ENCODE data around the gene TOX4. TPM values are rescaled to one million over a fixed set of nuclear protein-coding genes. Genes with fewer than 3 reads are reported as not detected.

The TOX4 gene
- total RNA-seq, 1 donor from 2014 or later, result 75.2 TPM

DNA sequence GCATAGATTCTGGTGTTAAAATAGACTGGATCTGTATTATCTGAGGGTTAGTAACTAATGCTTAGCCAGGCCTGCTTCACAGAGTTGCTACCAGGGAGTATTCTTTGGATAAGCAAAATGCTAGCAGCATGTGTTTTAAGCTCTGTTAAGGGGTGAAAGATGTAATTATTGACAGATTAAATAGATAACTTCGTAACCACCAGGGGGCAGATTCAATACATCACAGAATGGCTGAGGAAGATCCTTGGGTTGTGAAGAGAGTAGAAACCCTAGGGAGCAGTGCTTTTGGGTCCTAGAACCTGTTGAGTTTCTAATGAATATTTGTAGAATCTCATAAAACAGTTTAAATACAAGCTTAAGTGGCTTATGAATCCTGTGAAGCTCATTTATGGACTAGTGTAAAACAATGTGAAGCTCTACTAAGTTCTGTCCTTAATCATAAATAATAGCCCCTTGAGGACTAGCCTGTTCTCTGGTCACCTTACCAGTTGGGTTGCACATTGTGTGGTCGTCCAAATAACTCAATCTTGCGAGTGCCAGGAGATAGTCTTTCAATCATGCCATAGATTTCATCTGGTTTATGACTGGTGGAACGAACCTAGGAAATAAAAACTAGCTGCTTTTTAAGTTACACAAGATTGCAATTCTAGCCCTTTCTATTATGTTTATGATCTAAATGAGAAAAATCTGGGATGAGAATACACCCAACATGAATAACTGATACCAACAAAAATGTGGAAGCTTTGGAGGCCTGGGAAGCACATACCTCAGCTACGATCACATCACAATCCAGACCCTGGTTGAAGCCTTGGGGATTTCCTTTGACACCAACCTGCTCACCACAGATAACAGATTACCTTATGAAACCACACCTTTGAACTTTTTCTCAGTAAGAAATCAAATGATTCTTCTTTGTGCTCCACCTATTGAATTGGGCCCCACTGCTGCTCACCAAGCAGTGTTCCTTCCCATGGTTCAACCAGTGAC, 21.8 kb downstream of the TOX4 start:
- no peak for DNase-seq (ENCODE audit: low spot score)
- intact Hi-C loops (cut with DNase I), result no loop called here

- no peak for DNase-seq (ENCODE audit: low spot score)
- intact Hi-C loops (cut with DNase I), result loop anchor here (5.0 kb wide), 1 partner anchor 56 kb away; no protein-coding TSS in a partner anchor
Measured at GRCh38 chr14:21501568-21501967, 24.6 kb downstream of the TOX4 start.

DNA sequence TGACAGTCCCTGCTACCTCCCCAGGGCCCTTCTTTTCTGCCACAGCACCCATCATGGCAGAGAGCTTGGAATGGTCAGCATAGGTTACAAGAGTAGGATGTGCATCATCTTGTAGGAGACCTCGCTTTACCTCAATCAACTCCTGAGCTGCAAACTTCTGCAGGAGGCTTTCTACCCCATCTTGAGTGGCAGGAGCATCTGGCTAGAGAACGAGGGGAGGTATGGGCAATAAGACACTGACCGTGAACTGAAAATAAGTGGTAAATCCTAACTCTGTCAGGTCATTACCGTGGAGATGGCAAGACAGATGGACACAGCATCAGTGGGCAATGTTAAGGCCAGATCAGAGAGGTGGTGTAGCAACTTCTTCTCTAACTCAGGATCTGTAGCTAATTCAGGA, 26.4 kb downstream of the TOX4 start:
- intact Hi-C loops (cut with DNase I), result loop anchor here (5.0 kb wide), 1 partner anchor 54 kb away; no protein-coding TSS in a partner anchor
- DNase-seq (ENCODE audit: low spot score), result no peak

GRCh38 chr14:21505012-21505553, 28.1 kb downstream of the TOX4 start:
- intact Hi-C loops (cut with DNase I), result no loop called here
- DNase-seq (ENCODE audit: low spot score), result no peak

DNA sequence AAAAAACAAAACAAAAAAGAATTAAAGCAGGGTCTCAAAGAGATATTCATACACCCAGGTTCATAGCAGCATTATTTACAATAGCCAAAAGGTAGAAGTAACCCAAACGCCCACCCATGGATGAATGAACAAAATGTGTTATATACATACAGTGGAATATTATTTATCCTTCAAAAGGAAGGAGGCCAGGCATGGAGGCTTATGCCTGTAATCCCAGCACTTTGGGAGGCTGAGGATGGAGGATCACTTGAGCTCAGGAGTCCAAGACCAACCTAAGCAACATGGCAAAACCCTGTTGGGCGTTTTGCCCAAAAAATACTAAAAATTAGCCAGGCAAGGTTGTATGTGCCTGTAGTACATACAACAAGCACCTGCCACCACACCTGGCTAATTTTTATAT, 29.6 kb downstream of the TOX4 start:
- intact Hi-C loops (cut with DNase I), result no loop called here
- no peak for DNase-seq (ENCODE audit: low spot score)

DNA sequence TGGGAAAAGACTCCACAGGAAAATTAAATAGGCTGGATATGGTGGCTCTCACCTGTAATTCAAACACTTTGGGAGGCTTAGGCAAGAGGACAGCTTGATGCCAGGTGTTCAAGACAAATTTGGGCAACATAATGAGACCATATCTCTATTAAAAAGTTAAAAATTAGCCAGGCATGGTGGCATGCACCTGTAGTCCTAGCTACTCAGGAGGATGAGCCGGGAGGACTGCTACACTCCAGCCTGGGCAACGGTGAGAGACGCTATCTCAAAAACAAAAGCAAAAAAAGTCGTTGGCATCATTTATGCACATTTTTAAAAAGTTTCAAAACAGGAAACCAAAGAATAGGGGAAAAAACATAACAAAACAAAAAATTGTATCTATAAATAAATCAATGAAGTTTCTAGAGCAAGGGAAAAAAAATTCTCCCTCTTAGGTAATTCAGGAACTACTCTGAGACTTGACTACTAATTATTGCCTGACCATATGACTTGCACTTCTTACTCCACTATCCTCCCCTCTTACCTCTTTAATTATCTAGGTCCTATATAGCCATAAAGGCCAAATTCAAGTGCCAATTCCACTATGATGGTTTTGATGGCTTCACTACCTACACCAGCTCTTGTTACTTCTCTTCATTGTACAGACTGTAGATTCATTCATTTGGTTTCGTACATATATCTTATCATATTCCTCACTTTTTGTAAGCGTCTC, 32.6 kb downstream of the TOX4 start:
- intact Hi-C loops (cut with DNase I), result loop anchor here (5.0 kb wide), 1 partner anchor 32 kb away; the partner anchor contains the start of genes RAB2B and TOX4
- DNase-seq (ENCODE audit: low spot score), result no peak

GRCh38 chr14:21510735-21511657, 34.0 kb downstream of the TOX4 start, which contains the start of gene METTL3:
METTL3 (minus strand) TSS chr14:21511340; CDS start chr14:21511223, 117 bp downstream.
- peak; percentile 98 for DNase-seq (ENCODE audit: low spot score)
- intact Hi-C loops (cut with DNase I), result loop anchor here (5.0 kb wide), 1 partner anchor 34 kb away; the partner anchor contains the start of genes RAB2B and TOX4

GRCh38 chr14:21514341-21514740, 37.3 kb downstream of the TOX4 start:
- intact Hi-C loops (cut with DNase I), result loop anchor here (5.0 kb wide), 1 partner anchor 37 kb away; the partner anchor contains the start of genes RAB2B and TOX4
- DNase-seq (ENCODE audit: low spot score), result no peak

DNA sequence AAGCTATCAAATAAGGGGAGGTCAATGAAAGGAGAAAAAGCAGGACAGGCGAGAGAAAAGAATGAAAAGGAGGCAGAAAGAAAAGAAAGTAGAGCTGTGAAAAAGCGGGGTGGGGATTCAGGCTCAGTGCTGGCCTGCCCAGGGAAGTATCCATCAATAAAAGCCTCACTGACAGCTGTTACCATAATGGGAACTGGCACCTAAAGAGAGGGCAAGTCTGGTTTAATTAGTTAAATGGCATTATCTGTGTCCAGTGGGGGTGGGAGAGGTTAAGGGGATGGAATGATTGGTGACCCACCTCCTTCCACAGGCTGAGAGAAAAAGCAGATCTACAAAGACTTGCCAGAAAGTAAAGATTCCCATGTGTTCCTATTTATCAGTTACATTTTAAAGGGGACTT, 41.7 kb downstream of the TOX4 start:
- intact Hi-C loops (cut with DNase I), result no loop called here
- DNase-seq (ENCODE audit: low spot score), result no peak

DNA sequence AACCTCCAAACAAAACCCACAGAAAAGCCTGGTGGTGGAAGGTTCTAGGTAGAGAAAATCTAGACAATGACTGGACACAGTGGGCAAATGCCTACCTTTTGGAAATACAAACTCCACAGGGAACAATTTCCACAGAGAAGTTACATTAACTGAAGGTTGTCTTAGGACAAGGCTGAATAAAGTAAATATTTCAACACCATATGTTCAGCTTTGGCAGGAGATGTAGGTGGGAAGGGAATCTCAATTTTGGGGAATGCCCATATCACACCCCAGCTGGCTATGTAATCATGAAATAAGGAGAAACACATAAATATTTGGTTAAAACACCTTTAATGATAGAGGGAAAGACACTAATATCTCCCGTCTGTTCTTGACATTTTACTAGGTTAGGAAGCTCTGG, 43.8 kb downstream of the TOX4 start:
- intact Hi-C loops (cut with DNase I), result no loop called here
- DNase-seq (ENCODE audit: low spot score), result no peak

- DNase-seq (ENCODE audit: low spot score), result no peak
- intact Hi-C loops (cut with DNase I), result no loop called here
Measured at GRCh38 chr14:21521501-21521900, 44.5 kb downstream of the TOX4 start.

DNA sequence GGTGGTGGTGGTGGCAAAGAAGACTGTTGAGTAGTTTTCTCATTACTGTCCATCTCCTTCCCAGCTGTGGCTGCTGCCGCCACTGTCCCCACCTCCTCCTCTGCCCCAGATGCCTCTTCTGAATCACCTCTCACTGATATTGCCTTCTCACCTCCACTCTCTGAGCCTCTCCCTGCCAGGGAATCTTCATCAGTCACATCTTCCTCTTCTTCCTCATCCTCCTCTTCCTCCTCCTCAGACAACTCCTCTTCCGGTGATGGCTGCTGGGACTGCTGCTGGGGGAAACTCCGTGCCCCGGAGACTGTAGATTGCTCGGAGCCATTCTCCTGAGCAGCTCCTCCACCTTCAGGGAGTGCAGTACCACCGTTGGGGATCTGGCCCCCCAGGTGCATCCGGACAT, 46.2 kb downstream of the TOX4 start:
- intact Hi-C loops (cut with DNase I), result no loop called here
- no peak for DNase-seq (ENCODE audit: low spot score)

- intact Hi-C loops (cut with DNase I), result no loop called here
- DNase-seq (ENCODE audit: low spot score), result no peak
Measured at GRCh38 chr14:21524575-21525490, 47.8 kb downstream of the TOX4 start.

DNA sequence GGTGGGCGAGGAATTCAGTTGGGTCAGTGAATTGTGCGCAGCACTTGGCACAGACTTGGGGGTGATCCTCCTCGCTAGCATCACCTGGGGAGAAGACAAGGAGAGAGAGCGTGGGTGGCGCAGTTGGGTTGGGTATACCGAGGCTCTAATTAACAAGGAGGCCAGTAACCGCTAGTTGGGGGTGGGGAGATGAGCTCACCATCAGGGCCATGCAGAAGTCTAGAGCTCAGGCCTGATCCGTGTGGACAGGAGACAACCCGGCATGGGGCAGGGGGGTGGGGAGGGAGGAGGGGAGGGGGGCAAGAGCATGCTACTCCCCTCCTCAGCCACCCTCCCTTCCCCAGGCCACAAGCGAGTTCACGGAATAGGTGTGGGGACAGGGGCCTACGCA, 48.6 kb downstream of the TOX4 start:
- no peak for DNase-seq (ENCODE audit: low spot score)
- intact Hi-C loops (cut with DNase I), result no loop called here

DNA sequence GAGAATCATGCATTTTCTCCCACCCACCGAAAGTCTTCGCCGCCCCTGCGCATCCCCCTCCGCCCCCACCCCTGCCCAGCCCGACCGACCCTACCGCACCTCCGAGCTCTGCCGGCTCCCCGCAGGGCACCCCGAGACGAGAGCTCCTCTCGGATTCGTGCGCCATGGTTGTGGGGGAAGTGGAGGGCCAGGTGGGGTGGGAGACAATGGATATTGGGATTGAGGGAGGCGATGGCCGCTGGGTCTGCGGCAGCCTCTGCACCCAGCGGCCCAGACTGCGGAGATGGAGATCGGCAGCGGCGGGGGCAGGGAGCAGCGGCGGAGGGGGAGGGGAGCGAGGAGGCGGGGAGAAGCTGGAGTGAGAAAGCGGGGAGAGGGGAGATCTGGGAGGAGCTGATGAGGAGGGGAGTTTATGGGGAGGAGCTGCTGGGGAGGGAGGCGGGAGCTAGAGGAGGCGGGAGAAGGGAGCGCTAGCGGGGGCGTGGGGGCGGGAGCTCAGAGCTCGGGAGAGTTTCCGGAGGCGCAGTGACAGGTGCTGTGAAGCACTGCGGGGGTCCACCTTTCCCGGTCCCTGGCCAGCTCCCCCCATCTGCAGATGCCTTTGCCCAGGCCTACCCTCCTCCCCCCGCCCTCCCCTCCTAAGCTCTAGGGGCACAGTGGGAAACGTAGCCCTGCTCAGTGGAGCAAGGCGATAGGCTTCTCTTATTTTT, 49.1 kb downstream of the TOX4 start, which contains the start of gene SALL2:
SALL2 (minus strand) TSS at position 385 of the 710 bp plus-strand sequence; CDS start at position 166, 219 bp downstream.
- intact Hi-C loops (cut with DNase I), result no loop called here
- peak; percentile 84 for DNase-seq (ENCODE audit: low spot score)

- intact Hi-C loops (cut with DNase I), result no loop called here
- DNase-seq (ENCODE audit: low spot score), result no peak
Measured at GRCh38 chr14:21526672-21527317, 49.8 kb downstream of the TOX4 start.

DNA sequence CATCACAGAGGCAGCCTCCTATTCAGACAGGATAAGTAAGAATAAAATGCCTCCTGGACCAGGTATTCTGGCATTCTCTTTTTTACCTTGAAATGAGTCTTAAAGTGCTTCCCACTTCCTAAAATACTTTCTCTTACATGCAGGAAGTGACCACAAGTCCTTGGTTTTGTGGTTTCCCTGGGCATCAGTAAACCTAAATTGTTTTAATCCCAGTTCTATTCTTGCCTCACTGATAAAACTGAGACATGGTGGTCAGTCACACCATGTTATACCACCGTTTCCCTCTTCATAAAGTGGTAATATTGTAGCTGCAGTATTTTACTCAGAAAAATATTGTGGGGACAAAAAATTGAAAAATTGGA, 50.3 kb downstream of the TOX4 start:
- DNase-seq (ENCODE audit: low spot score), result no peak
- intact Hi-C loops (cut with DNase I), result no loop called here
